PFSK-1 (cell line): ENCODE results near the gene GART.

ENCODE experiments used
- FOXP2 ChIP-seq: optimal IDR thresholded peaks from 2 replicates; pipeline ENCODE3; 2011; ENCODE audit warnings: borderline replicate concordance, control low read depth, inconsistent platforms; ENCODE audit not compliant: insufficient read depth; ENCODE audit errors: extremely low read length, extremely low read depth
- POLR2AphosphoS5 ChIP-seq: IDR thresholded peaks from 2 replicates; pipeline ENCODE4 v1.6.1; 2012; ENCODE audit warnings: low read depth, mild to moderate bottlenecking, control low read depth, low read length, moderate library complexity
- REST ChIP-seq, 2 experiments: IDR thresholded peaks; 2 replicates each; pipeline versions ENCODE4 v1.6.1 to v1.8.0; 2011 to 2012; ENCODE audit warnings: low read depth in 2 of 2, low read length in 2 of 2, control low read depth in 1 of 2, inconsistent platforms in 1 of 2, mild to moderate bottlenecking in 1 of 2, moderate library complexity in 1 of 2; ENCODE audit not compliant: insufficient read depth in 1 of 2
- SIN3A ChIP-seq: IDR thresholded peaks from 2 replicates; pipeline ENCODE4 v1.6.1; 2012; ENCODE audit warnings: mild to moderate bottlenecking, low read length, moderate library complexity, borderline replicate concordance; ENCODE audit not compliant: insufficient read depth
- TAF1 ChIP-seq: IDR thresholded peaks from 2 replicates; pipeline ENCODE4 v1.6.1; 2012; ENCODE audit warnings: low read length, control low read depth, borderline replicate concordance; ENCODE audit not compliant: insufficient read depth

Gene GART

GRCh38 chr21:33461538-33462250 lies 80.2 kb downstream of the GART start:
- TF ChIP-seq POLR2AphosphoS5 (no peak), TAF1 (no peak), FOXP2 (no peak), REST (IDR thresholded peaks at IDR 0.05; ENCODE audit: insufficient read depth in 1 of 2, low read depth in 2 of 2, low read length in 2 of 2) (no peak), SIN3A (no peak)

- TF ChIP-seq FOXP2 = no peak
- TF ChIP-seq TAF1 = no peak
- TF ChIP-seq POLR2AphosphoS5 = no peak
- no peak for TF ChIP-seq SIN3A
- TF ChIP-seq REST (IDR thresholded peaks at IDR 0.05; ENCODE audit: insufficient read depth in 1 of 2, low read depth in 2 of 2, low read length in 2 of 2) = no peak
Observed at GRCh38 chr21:33458861-33459260, 83.1 kb downstream of the GART start.

- TF ChIP-seq TAF1 (no peak), SIN3A (no peak), FOXP2 (no peak), POLR2AphosphoS5 (no peak), REST (IDR thresholded peaks at IDR 0.05; ENCODE audit: insufficient read depth in 1 of 2, low read depth in 2 of 2, low read length in 2 of 2) (no peak)
Observed at GRCh38 chr21:33455686-33456446, 86.1 kb downstream of the GART start.
